Parathyroid adenoma (tissue), 2 donors: Measurements from ENCODE around the gene GALNT5.

Experiments used
- H2AFZ ChIP-seq: fragments of 300-600 bp; sonication (generic); one replicate; pipeline ENCODE4 v1.7.0; 2017; ENCODE audit warnings: antibody characterized with exemption, mild to moderate bottlenecking
- H3K27ac ChIP-seq: fragments of 300-600 bp; sonication (generic); one replicate; pipeline ENCODE4 v1.7.0; 2017
- H3K27me3 ChIP-seq: fragments of 300-600 bp; sonication (generic); one replicate; pipeline ENCODE4 v1.7.0; 2017; ENCODE audit warnings: low read length; ENCODE audit not compliant: control insufficient read depth, insufficient read depth
- H3K36me3 ChIP-seq: fragments of 300-600 bp; sonication (generic); one replicate; pipeline ENCODE4 v1.7.0; 2017; ENCODE audit warnings: low read length; ENCODE audit not compliant: control insufficient read depth, insufficient read depth
- H3K4me1 ChIP-seq: fragments of 300-600 bp; sonication (generic); one replicate; pipeline ENCODE4 v1.7.0; 2017; ENCODE audit warnings: control low read depth
- H3K4me2 ChIP-seq: fragments of 300-600 bp; sonication (generic); one replicate; pipeline ENCODE4 v1.7.0; 2017; ENCODE audit warnings: low read length
- H3K4me3 ChIP-seq: fragments of 300-600 bp; sonication (generic); one replicate; pipeline ENCODE4 v1.7.0; 2017; ENCODE audit warnings: low read depth, low read length
- H3K79me2 ChIP-seq: fragments of 300-600 bp; sonication (generic); one replicate; pipeline ENCODE4 v1.7.0; 2017; ENCODE audit warnings: control low read depth
- H3K9ac ChIP-seq: fragments of 300-600 bp; sonication (generic); one replicate; pipeline ENCODE4 v1.7.0; 2017; ENCODE audit warnings: mild to moderate bottlenecking
- H3K9me3 ChIP-seq: fragments of 300-600 bp; sonication (generic); one replicate; pipeline ENCODE4 v1.7.0; 2017; ENCODE audit warnings: low read length; ENCODE audit not compliant: control insufficient read depth
- TF ChIP-seq, protein P1 (sequence below): fragments of 300-600 bp; sonication (generic); IDR thresholded peaks from one replicate; pipeline ENCODE4 v1.7.0; 2017; ENCODE audit warnings: antibody characterized with exemption, mild to moderate bottlenecking
- donor health status: primary hyperparathyroidism.

Gene GALNT5

GRCh38 chr2:157345647-157346389, 88.3 kb downstream of the GALNT5 start:
- H3K27ac ChIP-seq, result no peak overlapping the region
- H3K9ac ChIP-seq, result no peak overlapping the region
- H2AFZ ChIP-seq, result no peak overlapping the region
- no peaks in the 10 kb centered on the region for H3K79me2 ChIP-seq
- TF ChIP-seq, protein P1, sequence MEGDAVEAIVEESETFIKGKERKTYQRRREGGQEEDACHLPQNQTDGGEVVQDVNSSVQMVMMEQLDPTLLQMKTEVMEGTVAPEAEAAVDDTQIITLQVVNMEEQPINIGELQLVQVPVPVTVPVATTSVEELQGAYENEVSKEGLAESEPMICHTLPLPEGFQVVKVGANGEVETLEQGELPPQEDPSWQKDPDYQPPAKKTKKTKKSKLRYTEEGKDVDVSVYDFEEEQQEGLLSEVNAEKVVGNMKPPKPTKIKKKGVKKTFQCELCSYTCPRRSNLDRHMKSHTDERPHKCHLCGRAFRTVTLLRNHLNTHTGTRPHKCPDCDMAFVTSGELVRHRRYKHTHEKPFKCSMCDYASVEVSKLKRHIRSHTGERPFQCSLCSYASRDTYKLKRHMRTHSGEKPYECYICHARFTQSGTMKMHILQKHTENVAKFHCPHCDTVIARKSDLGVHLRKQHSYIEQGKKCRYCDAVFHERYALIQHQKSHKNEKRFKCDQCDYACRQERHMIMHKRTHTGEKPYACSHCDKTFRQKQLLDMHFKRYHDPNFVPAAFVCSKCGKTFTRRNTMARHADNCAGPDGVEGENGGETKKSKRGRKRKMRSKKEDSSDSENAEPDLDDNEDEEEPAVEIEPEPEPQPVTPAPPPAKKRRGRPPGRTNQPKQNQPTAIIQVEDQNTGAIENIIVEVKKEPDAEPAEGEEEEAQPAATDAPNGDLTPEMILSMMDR, result no peak
- no peaks in the 10 kb centered on the region for H3K4me1 ChIP-seq
- H3K27me3 ChIP-seq, result no peaks in the 10 kb centered on the region
- H3K9me3 ChIP-seq, result no peaks in the 10 kb centered on the region
- no peak overlapping the region for H3K4me2 ChIP-seq
- no peak overlapping the region for H3K4me3 ChIP-seq
- no peaks in the 10 kb centered on the region for H3K36me3 ChIP-seq

- no peaks in the 10 kb centered on the region for H3K4me1 ChIP-seq
- H3K79me2 ChIP-seq, result no peaks in the 10 kb centered on the region
- H3K4me3 ChIP-seq, result no peak overlapping the region
- no peaks in the 10 kb centered on the region for H3K36me3 ChIP-seq
- no peaks in the 10 kb centered on the region for H3K9me3 ChIP-seq
- no peaks in the 10 kb centered on the region for H3K27me3 ChIP-seq
- H3K9ac ChIP-seq, result no peak overlapping the region
- TF ChIP-seq, protein P1, result no peak
- no peak overlapping the region for H3K4me2 ChIP-seq
- H2AFZ ChIP-seq, result no peak overlapping the region
- H3K27ac ChIP-seq, result no peak overlapping the region
Measured at GRCh38 chr2:157348291-157348921, 90.9 kb downstream of the GALNT5 start.

GRCh38 chr2:157349949-157350515, 92.5 kb downstream of the GALNT5 start:
- Histone ChIP-seq H3K79me2 (no peaks in the 10 kb centered on the region), H3K27me3 (no peaks in the 10 kb centered on the region), H2AFZ (no peak overlapping the region), H3K9ac (no peak overlapping the region), H3K4me1 (no peaks in the 10 kb centered on the region), H3K36me3 (no peaks in the 10 kb centered on the region), H3K4me2 (no peak overlapping the region), H3K9me3 (no peaks in the 10 kb centered on the region), H3K27ac (no peak overlapping the region), H3K4me3 (no peak overlapping the region)
- TF ChIP-seq, protein P1, result no peak

GRCh38 chr2:157355618-157356017, 98.1 kb downstream of the GALNT5 start:
- Histone ChIP-seq H2AFZ (no peak overlapping the region), H3K9ac (no peak overlapping the region), H3K36me3 (no peaks in the 10 kb centered on the region), H3K79me2 (no peaks in the 10 kb centered on the region), H3K4me3 (no peak overlapping the region), H3K4me2 (no peak overlapping the region), H3K9me3 (no peaks in the 10 kb centered on the region), H3K27ac (no peak overlapping the region), H3K27me3 (no peaks in the 10 kb centered on the region), H3K4me1 (no peaks in the 10 kb centered on the region)
- TF ChIP-seq, protein P1, result no peak
